Liver (tissue), 3 donors: Measurements from ENCODE around the gene PLXNA2.

Experiments used
- EGR1 ChIP-seq, 2 donors: IDR thresholded peaks; 2 replicates each; pipeline ENCODE4 v1.6.1; 2016 to 2018; ENCODE audit warnings: antibody characterized with exemption in 2 of 2, low read depth in 2 of 2
- GABPA ChIP-seq, 2 donors: IDR thresholded peaks in 1 of 2; conservative IDR thresholded peaks in 1 of 2; 2 replicates each; pipeline ENCODE4 v1.6.1; 2016; ENCODE audit warnings: antibody characterized with exemption in 2 of 2, mild to moderate bottlenecking in 1 of 2, moderate library complexity in 1 of 2
- HNF4G ChIP-seq: IDR thresholded peaks from 2 replicates; pipeline ENCODE4 v1.6.1; 2016; ENCODE audit warnings: antibody characterized with exemption
- JUND ChIP-seq, 2 donors: IDR thresholded peaks; 2 replicates each; pipeline ENCODE4 v1.6.1; 2016; ENCODE audit warnings: antibody characterized with exemption in 2 of 2
- MAX ChIP-seq: IDR thresholded peaks from 2 replicates; pipeline ENCODE4 v1.6.1; 2016; ENCODE audit warnings: antibody characterized with exemption
- NR2F2 ChIP-seq: IDR thresholded peaks from 2 replicates; pipeline ENCODE4 v1.6.1; 2016; ENCODE audit warnings: antibody characterized with exemption
- RAD21 ChIP-seq, 2 donors: IDR thresholded peaks; 2 replicates each; pipeline ENCODE4 v1.6.1; 2016; ENCODE audit warnings: antibody characterized with exemption in 2 of 2, mild to moderate bottlenecking in 2 of 2
- REST ChIP-seq: IDR thresholded peaks from 2 replicates; pipeline ENCODE4 v1.6.1; 2016; ENCODE audit warnings: antibody characterized with exemption, mild to moderate bottlenecking
- TAF1 ChIP-seq: conservative IDR thresholded peaks from 2 replicates; pipeline ENCODE4 v1.6.1; 2016; ENCODE audit warnings: antibody characterized with exemption, mild to moderate bottlenecking
- TF ChIP-seq, protein P1 (sequence below): fragments of 150-350 bp; IDR thresholded peaks from 2 replicates; pipeline ENCODE4 v1.5.1; 2017; ENCODE audit warnings: improper control_type of control experiment, low read depth, low read length; ENCODE audit not compliant: missing input control
- donor health status: healthy.
- donor health status: healthy.

- TF ChIP-seq, protein P1, sequence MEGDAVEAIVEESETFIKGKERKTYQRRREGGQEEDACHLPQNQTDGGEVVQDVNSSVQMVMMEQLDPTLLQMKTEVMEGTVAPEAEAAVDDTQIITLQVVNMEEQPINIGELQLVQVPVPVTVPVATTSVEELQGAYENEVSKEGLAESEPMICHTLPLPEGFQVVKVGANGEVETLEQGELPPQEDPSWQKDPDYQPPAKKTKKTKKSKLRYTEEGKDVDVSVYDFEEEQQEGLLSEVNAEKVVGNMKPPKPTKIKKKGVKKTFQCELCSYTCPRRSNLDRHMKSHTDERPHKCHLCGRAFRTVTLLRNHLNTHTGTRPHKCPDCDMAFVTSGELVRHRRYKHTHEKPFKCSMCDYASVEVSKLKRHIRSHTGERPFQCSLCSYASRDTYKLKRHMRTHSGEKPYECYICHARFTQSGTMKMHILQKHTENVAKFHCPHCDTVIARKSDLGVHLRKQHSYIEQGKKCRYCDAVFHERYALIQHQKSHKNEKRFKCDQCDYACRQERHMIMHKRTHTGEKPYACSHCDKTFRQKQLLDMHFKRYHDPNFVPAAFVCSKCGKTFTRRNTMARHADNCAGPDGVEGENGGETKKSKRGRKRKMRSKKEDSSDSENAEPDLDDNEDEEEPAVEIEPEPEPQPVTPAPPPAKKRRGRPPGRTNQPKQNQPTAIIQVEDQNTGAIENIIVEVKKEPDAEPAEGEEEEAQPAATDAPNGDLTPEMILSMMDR, result no peak
- TF ChIP-seq REST, result no peak
- TF ChIP-seq GABPA (IDR thresholded peaks at IDR 0.05 in 1 of 2, conservative IDR thresholded peaks at IDR 0.05 in 1 of 2), result no peak
- TF ChIP-seq TAF1, result no peak
- no peak for TF ChIP-seq RAD21 (IDR thresholded peaks at IDR 0.05)
- TF ChIP-seq NR2F2, result no peak
- no peak for TF ChIP-seq MAX
- TF ChIP-seq HNF4G, result no peak
- no peak for TF ChIP-seq JUND (IDR thresholded peaks at IDR 0.05)
- TF ChIP-seq EGR1 (IDR thresholded peaks at IDR 0.05; ENCODE audit: low read depth in 2 of 2), result no peak
Observed at GRCh38 chr1:207983044-207983635, 261.0 kb downstream of the PLXNA2 start.
